NCI-H82 treated with DMSO at 0.1 percent for 48 hours (cell line): ENCODE results near the gene CUL3.
"Not testable (repeated sequence)": the region's sequence is repeated elsewhere in the genome, so short reads cannot be mapped to it uniquely, and the experiment has no call there.

Experiments used
- DNase-seq: peaks from one replicate; lab custom pipeline; 2025; ENCODE audit not compliant: unreplicated experiment; lab: John Stamatoyannopoulos, UW

The CUL3 gene

GRCh38 chr2:224545884-224546644, 39.1 kb downstream of the CUL3 start:
- DNase-seq, result no peak

GRCh38 chr2:224543939-224544338, 41.2 kb downstream of the CUL3 start:
- DNase-seq, result no peak

GRCh38 chr2:224538561-224539138, 46.5 kb downstream of the CUL3 start:
- DNase-seq, result no peak

- no peak for DNase-seq
Observed at GRCh38 chr2:224532931-224533330, 52.2 kb downstream of the CUL3 start.

- no peak for DNase-seq
Observed at GRCh38 chr2:224532441-224532840, 52.7 kb downstream of the CUL3 start.

GRCh38 chr2:224528171-224528570, 57.0 kb downstream of the CUL3 start:
- DNase-seq, result no peak

- no peak for DNase-seq
Observed at GRCh38 chr2:224525774-224526173, 59.4 kb downstream of the CUL3 start.

GRCh38 chr2:224524657-224525056, 60.5 kb downstream of the CUL3 start:
- DNase-seq, result no peak

- DNase-seq, result no peak
Observed at GRCh38 chr2:224523626-224524577, 61.3 kb downstream of the CUL3 start.

GRCh38 chr2:224522483-224522882, 62.7 kb downstream of the CUL3 start:
- not testable (repeated sequence) for DNase-seq

- no peak for DNase-seq
Observed at GRCh38 chr2:224520064-224520463, 65.1 kb downstream of the CUL3 start.

- DNase-seq, result no peak
Observed at GRCh38 chr2:224518806-224519580, 66.2 kb downstream of the CUL3 start.

- DNase-seq, result no peak
Observed at GRCh38 chr2:224517963-224518362, 67.2 kb downstream of the CUL3 start.

- DNase-seq, result not testable (repeated sequence)
Observed at GRCh38 chr2:224516393-224516792, 68.8 kb downstream of the CUL3 start.

GRCh38 chr2:224513991-224514390, 71.2 kb downstream of the CUL3 start:
- no peak for DNase-seq

- no peak for DNase-seq
Observed at GRCh38 chr2:224507789-224508188, 77.4 kb downstream of the CUL3 start.

GRCh38 chr2:224506494-224506893, 78.7 kb downstream of the CUL3 start:
- no peak for DNase-seq

- DNase-seq, result no peak
Observed at GRCh38 chr2:224498991-224499390, 86.2 kb downstream of the CUL3 start.

GRCh38 chr2:224492531-224492930, 92.6 kb downstream of the CUL3 start:
- no peak for DNase-seq

- DNase-seq, result not testable (repeated sequence)
Observed at GRCh38 chr2:224487940-224488339, 97.2 kb downstream of the CUL3 start.
